Esophagus muscularis mucosa (tissue), 4 donors: Measurements from ENCODE around the gene MYMK.

Experiments used
- CTCF ChIP-seq, 3 experiments: fragments of 200-600 bp in 2 of 3; fragments of 450-650 bp in 1 of 3; sonication (generic) in 2 of 3; IDR thresholded peaks; one replicate each; pipeline ENCODE4 v1.5.1; 2017 to 2019; ENCODE audit warnings: antibody characterized with exemption in 3 of 3, mild to moderate bottlenecking in 2 of 3, moderate library complexity in 1 of 3
- EP300 ChIP-seq: sonication (generic); formaldehyde crosslinking; IDR thresholded peaks from one replicate; pipeline ENCODE4 v1.6.1; 2017; ENCODE audit warnings: antibody characterized with exemption
- POLR2A ChIP-seq: fragments of 450-650 bp; IDR thresholded peaks from one replicate; pipeline ENCODE4 v1.6.1; 2017; ENCODE audit warnings: antibody characterized with exemption, moderate library complexity, mild to moderate bottlenecking, low read depth
- POLR2AphosphoS5 ChIP-seq, 2 donors: sonication (generic); formaldehyde crosslinking; IDR thresholded peaks; one replicate each; pipeline ENCODE4 v1.6.1; 2017; ENCODE audit warnings: antibody characterized with exemption in 2 of 2

DNA sequence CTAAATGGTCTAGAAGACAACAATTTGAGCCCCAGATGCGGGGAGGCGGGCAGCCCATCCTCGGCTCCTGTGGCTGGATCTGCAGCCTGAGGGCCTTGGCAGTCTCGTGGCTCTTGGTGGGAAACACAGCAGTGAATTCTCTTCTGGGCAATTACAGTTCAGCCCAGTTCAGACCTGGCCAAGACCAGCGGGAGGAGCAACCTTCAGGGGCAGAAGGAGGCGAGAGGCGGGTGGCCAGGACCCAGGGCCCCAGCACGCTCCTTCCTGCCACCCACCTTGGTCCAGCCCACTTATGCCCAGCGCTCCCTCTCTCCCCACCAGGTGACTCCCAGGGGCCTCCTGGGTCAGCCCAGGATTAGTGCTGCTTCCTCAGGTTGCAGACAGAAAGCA, 7.8 kb downstream of the MYMK start:
- TF ChIP-seq CTCF (IDR thresholded peaks at IDR 0.05) (no peak), POLR2AphosphoS5 (IDR thresholded peaks at IDR 0.05) (no peak), POLR2A (no peak), EP300 (no peak)
